ENCODE data around the gene DDR2. TPM values are rescaled to one million over a fixed set of nuclear protein-coding genes. Genes with fewer than 3 reads are reported as not detected.
"Not testable (repeated sequence)": the region's sequence is repeated elsewhere in the genome, so short reads cannot be mapped to it uniquely, and the experiment has no call there.

Gene DDR2
- total and polyA plus RNA-seq, 12 donors: 5.1 to 32.0 (median 20.8) TPM

GRCh38 chr1:162736184-162736583, 103.9 kb downstream of the DDR2 start:
- no peak overlapping the region for H3K4me3 ChIP-seq
- H3K27me3 ChIP-seq: no peaks in the 10 kb centered on the region
- ATAC-seq: no peak
- no peak for DNase-seq
- H3K27ac ChIP-seq: no peak overlapping the region
- no peaks in the 10 kb centered on the region for H3K36me3 ChIP-seq
- WGBS, 2 donors: 89 to 95% methylated on average over 3 of the region's 3 CpGs
- intact Hi-C loops (cut with DNase I): loop anchor here in 1 of 10 donors (10.0 kb wide), 1 partner anchor 529 kb away; no protein-coding TSS in a partner anchor
- H3K4me1 ChIP-seq: peaks cover 0 to 31% (median 15%) of the 10 kb centered on the region in 9 donors
- H3K9me3 ChIP-seq: no peaks in the 10 kb centered on the region
- TF ChIP-seq CTCF (IDR thresholded peaks at IDR 0.05): no peak

- peaks cover 0 to 35% (median 15%) of the 10 kb centered on the region in 9 donors for H3K4me1 ChIP-seq
These were observed 104.4 kb downstream of the DDR2 start for GRCh38 chr1:162736633-162737067.

GRCh38 chr1:162740755-162741154, 108.5 kb downstream of the DDR2 start:
- DNase-seq: no peak
- Histone ChIP-seq H3K4me1 (peaks cover 0 to 21% (median 7%) of the 10 kb centered on the region in 9 donors), H3K9me3 (peaks cover 0 to under 1% (median 0%) of the 10 kb centered on the region in 11 donors), H3K27ac (no peak overlapping the region), H3K4me3 (no peak overlapping the region), H3K36me3 (peaks cover 0 to 7% (median 0%) of the 10 kb centered on the region in 9 donors), H3K27me3 (no peaks in the 10 kb centered on the region)
- TF ChIP-seq CTCF (IDR thresholded peaks at IDR 0.05): no peak
- peak in 3 of 8 donors; percentile 16 to 90 (median 71) for ATAC-seq
- intact Hi-C loops (cut with DNase I): loop anchor here in 2 of 10 donors (5.0 kb wide), 2 partner anchors 108 to 128 kb away; partner anchors contain the start of gene DDR2 (in 2 of the 2)
- WGBS, 2 donors: 50 to 52% methylated on average over 4 of the region's 4 CpGs

More at GRCh38 chr1:162736633-162737067, 104.4 kb downstream of the DDR2 start:
- DNase-seq (no peak), ATAC-seq (no peak)
- Histone ChIP-seq H3K27me3 (no peaks in the 10 kb centered on the region), H3K9me3 (no peaks in the 10 kb centered on the region), H3K4me3 (no peak overlapping the region), H3K27ac (no peak overlapping the region), H3K36me3 (no peaks in the 10 kb centered on the region)
- intact Hi-C loops (cut with DNase I): loop anchor here in 1 of 10 donors (10.0 kb wide), 1 partner anchor 528 kb away; no protein-coding TSS in a partner anchor
- WGBS, 2 donors: 91 to 92% methylated on average over 3 of the region's 3 CpGs
- TF ChIP-seq CTCF (IDR thresholded peaks at IDR 0.05): no peak

- 52 to 57% methylated on average over 2 of the region's 2 CpGs for WGBS, 2 donors
- Histone ChIP-seq H3K27me3 (no peaks in the 10 kb centered on the region), H3K27ac (peak overlapping the region in 1 of 10 donors; percentile 7), H3K4me3 (no peak overlapping the region), H3K9me3 (peaks cover 0 to 5% (median 0%) of the 10 kb centered on the region in 11 donors), H3K4me1 (peaks cover 0 to 19% (median 3%) of the 10 kb centered on the region in 9 donors), H3K36me3 (peaks cover 0 to 7% (median 0%) of the 10 kb centered on the region in 9 donors)
- DNase-seq (no peak), ATAC-seq (peak in 3 of 8 donors; percentile 30 to 55 (median 38))
- no peak for TF ChIP-seq CTCF (IDR thresholded peaks at IDR 0.05)
- intact Hi-C loops (cut with DNase I): loop anchor here in 2 of 10 donors (5.0 kb wide), 2 partner anchors 109 to 129 kb away; partner anchors contain the start of gene DDR2 (in 2 of the 2)
These were observed 109.3 kb downstream of the DDR2 start for GRCh38 chr1:162741574-162741973.

GRCh38 chr1:162746264-162746942, 114.1 kb downstream of the DDR2 start:
- H3K4me3 ChIP-seq; H3K36me3 ChIP-seq; DNase-seq; intact Hi-C loops (cut with DNase I); H3K27me3 ChIP-seq; H3K9me3 ChIP-seq; ATAC-seq; H3K27ac ChIP-seq; H3K4me1 ChIP-seq: not testable (repeated sequence)
- 94 to 95% methylated on average over 14 of the region's 14 CpGs for WGBS, 2 donors
